ENCODE measurements around the gene WDR47. TPM values are rescaled to one million over a fixed set of nuclear protein-coding genes. Genes with fewer than 3 reads are reported as not detected.
"Not testable (repeated sequence)": the region's sequence is repeated elsewhere in the genome, so short reads cannot be mapped to it uniquely, and the experiment has no call there.

WDR47 gene
- total RNA-seq, 4 donors from 2014 or later, result 13.3 to 22.7 (median 18.3) TPM

GRCh38 chr1:108949044-108949443 lies 92.9 kb downstream of the WDR47 start:
- intact Hi-C loops (cut with DNase I), result no loop called here
- TF ChIP-seq, protein P1, sequence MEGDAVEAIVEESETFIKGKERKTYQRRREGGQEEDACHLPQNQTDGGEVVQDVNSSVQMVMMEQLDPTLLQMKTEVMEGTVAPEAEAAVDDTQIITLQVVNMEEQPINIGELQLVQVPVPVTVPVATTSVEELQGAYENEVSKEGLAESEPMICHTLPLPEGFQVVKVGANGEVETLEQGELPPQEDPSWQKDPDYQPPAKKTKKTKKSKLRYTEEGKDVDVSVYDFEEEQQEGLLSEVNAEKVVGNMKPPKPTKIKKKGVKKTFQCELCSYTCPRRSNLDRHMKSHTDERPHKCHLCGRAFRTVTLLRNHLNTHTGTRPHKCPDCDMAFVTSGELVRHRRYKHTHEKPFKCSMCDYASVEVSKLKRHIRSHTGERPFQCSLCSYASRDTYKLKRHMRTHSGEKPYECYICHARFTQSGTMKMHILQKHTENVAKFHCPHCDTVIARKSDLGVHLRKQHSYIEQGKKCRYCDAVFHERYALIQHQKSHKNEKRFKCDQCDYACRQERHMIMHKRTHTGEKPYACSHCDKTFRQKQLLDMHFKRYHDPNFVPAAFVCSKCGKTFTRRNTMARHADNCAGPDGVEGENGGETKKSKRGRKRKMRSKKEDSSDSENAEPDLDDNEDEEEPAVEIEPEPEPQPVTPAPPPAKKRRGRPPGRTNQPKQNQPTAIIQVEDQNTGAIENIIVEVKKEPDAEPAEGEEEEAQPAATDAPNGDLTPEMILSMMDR (IDR thresholded peaks at IDR 0.05), result no peak
- no peak for TF ChIP-seq POLR2A (IDR thresholded peaks at IDR 0.05)

GRCh38 chr1:108947871-108948525 lies 93.9 kb downstream of the WDR47 start:
- peak overlapping the region in 1 of 4 donors; percentile 35 for H3K4me3 ChIP-seq

More at GRCh38 chr1:108949044-108949443, 92.9 kb downstream of the WDR47 start:
- Histone ChIP-seq H3K27ac (no peak overlapping the region), H3K9me3 (no peaks in the 10 kb centered on the region), H3K27me3 (no peaks in the 10 kb centered on the region), H3K36me3 (peaks cover 0 to 35% (median 9%) of the 10 kb centered on the region in 3 donors), H3K4me3 (no peak overlapping the region), H3K4me1 (peaks cover 5 to 18% (median 6%) of the 10 kb centered on the region in 3 donors)
- WGBS, 2 donors, result 82 to 88% methylated on average over 4 of the region's 4 CpGs
- DNase-seq, result no peak

DNA sequence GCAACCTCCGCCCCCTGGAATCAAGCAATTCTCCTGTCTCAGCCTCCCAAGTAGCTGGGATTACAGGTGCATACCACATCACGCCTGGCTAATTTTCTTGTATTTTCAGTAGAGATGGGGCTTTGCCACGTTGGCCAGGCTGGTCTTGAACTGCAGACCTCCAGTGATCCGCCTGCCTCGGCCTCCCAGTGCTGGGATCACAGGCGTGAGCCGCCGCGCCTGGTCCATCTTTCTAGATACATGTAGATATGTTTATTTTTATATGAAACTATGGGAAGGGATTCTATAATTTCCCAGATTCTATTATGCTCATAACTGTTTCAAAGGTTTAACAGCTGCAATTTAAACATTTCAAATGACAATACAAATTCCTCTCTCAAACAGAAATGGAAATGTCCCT lies 105.7 kb downstream of the WDR47 start:
- Histone ChIP-seq H3K36me3 (peaks cover 0 to 98% (median 33%) of the 10 kb centered on the region in 3 donors), H3K27me3 (no peaks in the 10 kb centered on the region), H3K4me1 (no peaks in the 10 kb centered on the region), H3K4me3 (no peak overlapping the region), H3K27ac (no peak overlapping the region), H3K9me3 (no peaks in the 10 kb centered on the region)
- WGBS, 2 donors, result 94% methylated on average over 9 of the region's 9 CpGs
- intact Hi-C loops (cut with DNase I), result no loop called here
- no peak for DNase-seq
- TF ChIP-seq, protein P1 (IDR thresholded peaks at IDR 0.05), result no peak
- TF ChIP-seq POLR2A (IDR thresholded peaks at IDR 0.05), result no peak

More at GRCh38 chr1:108947871-108948525, 93.9 kb downstream of the WDR47 start:
- intact Hi-C loops (cut with DNase I), result no loop called here
- peaks cover 5 to 18% (median 6%) of the 10 kb centered on the region in 3 donors for H3K4me1 ChIP-seq
- H3K36me3 ChIP-seq, result peaks cover 0 to 42% (median 9%) of the 10 kb centered on the region in 3 donors
- no peak for DNase-seq
- H3K9me3 ChIP-seq, result no peaks in the 10 kb centered on the region
- TF ChIP-seq POLR2A (IDR thresholded peaks at IDR 0.05), result no peak
- TF ChIP-seq, protein P1 (IDR thresholded peaks at IDR 0.05), result no peak
- H3K27me3 ChIP-seq, result no peaks in the 10 kb centered on the region
- peak overlapping the region in 3 of 4 donors; percentile 39 to 54 (median 50) for H3K27ac ChIP-seq
- 17 to 19% methylated on average over 6 of the region's 6 CpGs for WGBS, 2 donors

DNA sequence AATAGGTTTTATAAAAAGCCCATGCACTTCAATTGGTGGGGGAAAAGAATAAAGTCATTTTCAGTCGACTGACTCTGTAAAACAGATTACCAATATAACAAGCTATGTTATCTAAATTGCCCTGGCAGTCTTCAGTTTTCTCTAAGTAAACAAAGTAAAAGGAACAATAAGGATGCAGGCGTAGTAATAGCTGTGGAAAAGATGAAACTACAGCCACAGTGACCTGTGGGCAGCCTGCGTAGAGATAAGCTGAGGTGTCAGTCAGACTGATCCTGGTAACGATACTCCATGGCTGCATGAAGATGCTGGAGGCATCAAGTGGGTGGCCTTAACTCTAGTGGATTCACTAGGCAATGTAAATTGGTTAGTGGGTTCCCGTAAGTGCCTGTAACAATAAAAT lies 108.0 kb downstream of the WDR47 start:
- no peak for TF ChIP-seq POLR2A (IDR thresholded peaks at IDR 0.05)
- Histone ChIP-seq H3K36me3 (peaks cover 6 to 98% (median 45%) of the 10 kb centered on the region in 3 donors), H3K9me3 (no peaks in the 10 kb centered on the region), H3K27me3 (no peaks in the 10 kb centered on the region), H3K27ac (no peak overlapping the region), H3K4me3 (no peak overlapping the region), H3K4me1 (no peaks in the 10 kb centered on the region)
- WGBS, 2 donors, result 84 to 90% methylated on average over 5 of the region's 5 CpGs
- no peak for DNase-seq
- intact Hi-C loops (cut with DNase I), result no loop called here

DNA sequence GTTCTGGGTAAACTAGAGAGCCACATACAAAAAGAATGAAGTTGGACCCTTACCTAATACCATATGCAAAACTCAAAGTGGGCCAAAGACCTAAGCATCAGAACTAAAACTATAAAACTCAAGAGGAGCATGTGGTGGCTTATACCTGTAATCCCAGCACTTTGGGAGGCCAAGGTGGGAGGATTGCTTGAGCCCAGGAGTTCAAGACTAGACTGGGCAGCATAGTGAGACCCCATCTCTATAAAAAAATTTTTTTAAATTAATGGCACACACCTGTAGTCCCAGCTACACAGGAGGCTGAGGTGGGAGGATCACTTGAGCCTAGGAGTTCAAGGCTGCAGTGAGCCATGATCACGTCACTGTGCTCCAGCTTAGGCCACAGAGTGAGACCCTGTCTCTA lies 114.3 kb downstream of the WDR47 start:
- intact Hi-C loops (cut with DNase I); H3K4me1 ChIP-seq; H3K27ac ChIP-seq; H3K4me3 ChIP-seq; DNase-seq; H3K9me3 ChIP-seq; H3K27me3 ChIP-seq: not testable (repeated sequence)
- 78 to 94% methylated on average over 1 of the region's 1 CpG for WGBS, 2 donors
- H3K36me3 ChIP-seq, result peaks cover 18 to 100% (median 32%) of the 10 kb centered on the region in 3 donors

- WGBS, 2 donors, result 87 to 100% methylated on average over 2 of the region's 2 CpGs
- TF ChIP-seq POLR2A (IDR thresholded peaks at IDR 0.05), result no peak
- TF ChIP-seq, protein P1 (IDR thresholded peaks at IDR 0.05), result no peak
- Histone ChIP-seq H3K27me3 (no peaks in the 10 kb centered on the region), H3K4me3 (no peak overlapping the region), H3K4me1 (no peaks in the 10 kb centered on the region), H3K9me3 (no peaks in the 10 kb centered on the region), H3K36me3 (peaks cover 18 to 100% (median 21%) of the 10 kb centered on the region in 3 donors), H3K27ac (no peak overlapping the region)
- intact Hi-C loops (cut with DNase I), result no loop called here
- DNase-seq, result no peak
Measured at GRCh38 chr1:108925920-108926319, 116.0 kb downstream of the WDR47 start.

Small RNA genes within 50 kb of the gene (small RNA-seq; reads per million reads assigned to genes)
- 0 reads per million in 4 donors for gene BX679664.1
- gene BX679664.2, result 0 reads per million in 4 donors

Other genes starting within 250 kb of the WDR47 start
- 1 to 10 TPM in 2 of 4 donors, under 1 TPM in 1, not detected in 1; 0.09 to 4.8 (median 2.6) TPM for gene AKNAD1, start 185.0 kb downstream of the WDR47 start, total RNA-seq
- gene GPSM2, start 165.1 kb downstream of the WDR47 start, total RNA-seq, result 10 to 100 TPM; 57.3 to 89.6 (median 82.1) TPM
- gene CLCC1, start 78.6 kb downstream of the WDR47 start, total RNA-seq, result 10 to 100 TPM in 2 of 4 donors, 1 to 10 TPM in 2; 8.0 to 18.9 (median 12.0) TPM
- 10 to 100 TPM; 35.3 to 71.2 (median 43.4) TPM for gene TAF13, start 33.9 kb upstream of the WDR47 start, total RNA-seq
- gene TMEM167B, start 48.7 kb upstream of the WDR47 start, total RNA-seq, result 10 to 100 TPM; 10.8 to 21.4 (median 16.0) TPM
- 10 to 100 TPM in 1 of 4 donors, under 1 TPM in 3; 0.40 to 14.8 (median 0.53) TPM for gene ELAPOR1, start 72.0 kb upstream of the WDR47 start, total RNA-seq
- gene SARS1, start 171.8 kb upstream of the WDR47 start, total RNA-seq, result 100 to 1,000 TPM in 3 of 4 donors, 10 to 100 TPM in 1; 85.8 to 150 (median 134) TPM
- 10 to 100 TPM; 23.4 to 57.2 (median 39.9) TPM for gene CELSR2, start 207.4 kb upstream of the WDR47 start, total RNA-seq
- gene PSRC1, start 241.0 kb upstream of the WDR47 start, total RNA-seq, result 10 to 100 TPM in 1 of 4 donors, 1 to 10 TPM in 3; 2.3 to 13.1 (median 8.7) TPM